NCI-H2196 (cell line): ENCODE results near the gene ACSF3.

Experiments
- DNase-seq: peaks from one replicate; lab custom pipeline; 2025; ENCODE audit not compliant: unreplicated experiment; lab: John Stamatoyannopoulos, UW

The ACSF3 gene

DNA sequence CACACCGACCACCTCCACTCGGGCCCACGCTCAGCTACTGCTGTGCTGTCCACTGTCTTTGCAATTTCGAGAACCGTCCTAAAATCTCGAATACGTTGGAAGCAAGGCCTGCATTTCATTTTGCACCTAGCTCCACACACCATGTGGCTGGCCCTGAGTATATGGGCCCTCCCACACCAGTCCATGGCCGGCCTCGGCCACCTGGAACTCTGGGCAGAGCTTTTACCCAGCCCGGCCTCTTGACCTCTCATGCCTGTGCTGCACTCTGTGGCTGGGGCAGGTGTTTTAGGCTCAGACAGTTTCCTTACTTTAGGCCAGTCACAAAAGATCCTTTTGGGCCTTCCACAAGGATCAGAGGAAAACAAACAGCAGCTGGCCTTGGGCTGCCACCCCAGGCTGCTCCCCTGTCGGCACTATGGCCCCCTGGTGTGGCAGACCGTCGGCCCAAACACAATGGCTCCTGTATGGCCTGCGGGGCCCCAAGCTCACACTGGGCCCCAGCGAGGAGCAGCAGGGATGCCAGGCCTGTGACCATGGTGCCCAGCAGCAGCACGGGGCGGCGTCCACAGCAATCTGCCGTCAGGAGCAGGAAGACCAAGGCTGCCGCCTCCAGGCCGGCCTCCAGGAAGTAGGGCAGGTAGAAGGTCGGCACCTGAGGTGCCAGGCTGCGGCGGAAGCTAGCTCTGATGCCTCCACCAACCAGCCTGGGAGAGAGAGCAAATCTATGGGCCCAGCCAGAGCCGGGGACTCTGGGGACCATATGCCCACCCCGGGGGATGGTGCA, 104.2 kb downstream of the ACSF3 start:
- DNase-seq, result peak; percentile 13

DNA sequence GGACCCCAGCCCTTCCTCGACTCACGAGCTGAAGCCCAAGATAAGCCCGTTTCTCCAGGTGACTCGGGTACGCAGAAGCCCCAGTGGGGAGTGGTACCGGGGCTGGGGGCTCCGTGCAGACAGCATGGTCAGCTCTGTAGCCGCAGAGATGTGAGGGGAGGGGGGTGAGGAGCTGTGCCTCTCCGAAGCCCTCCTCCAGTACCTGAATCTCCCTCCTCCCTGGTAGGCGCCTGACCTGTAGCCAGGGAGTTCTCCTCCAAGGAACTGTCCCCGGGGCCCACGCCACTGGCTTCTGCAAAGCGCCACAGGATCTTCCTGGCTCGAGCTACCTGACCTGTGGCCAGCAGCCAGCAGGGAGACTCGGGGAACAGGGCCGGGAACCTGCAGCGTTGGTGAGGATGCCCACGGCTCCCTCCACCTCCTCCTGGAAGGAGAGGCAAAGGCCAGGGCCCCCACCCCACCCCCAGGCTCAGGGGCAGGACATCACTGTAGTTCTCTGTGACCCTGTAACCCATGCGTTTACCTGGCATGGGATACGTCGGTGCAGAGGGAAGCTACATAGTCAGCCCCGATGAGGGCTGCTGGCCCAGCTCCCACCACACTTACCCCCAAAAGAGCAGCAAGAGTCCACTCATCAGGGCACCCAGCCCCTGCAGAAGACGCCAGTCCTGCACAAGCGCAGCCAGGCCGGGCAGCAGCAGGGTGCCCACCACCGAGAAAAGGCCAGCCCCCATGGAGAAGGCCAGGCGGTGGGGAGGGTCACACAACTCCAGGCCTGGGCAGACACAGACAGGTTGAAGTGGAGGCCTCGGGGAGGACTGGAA, 105.0 kb downstream of the ACSF3 start:
- no peak for DNase-seq

DNA sequence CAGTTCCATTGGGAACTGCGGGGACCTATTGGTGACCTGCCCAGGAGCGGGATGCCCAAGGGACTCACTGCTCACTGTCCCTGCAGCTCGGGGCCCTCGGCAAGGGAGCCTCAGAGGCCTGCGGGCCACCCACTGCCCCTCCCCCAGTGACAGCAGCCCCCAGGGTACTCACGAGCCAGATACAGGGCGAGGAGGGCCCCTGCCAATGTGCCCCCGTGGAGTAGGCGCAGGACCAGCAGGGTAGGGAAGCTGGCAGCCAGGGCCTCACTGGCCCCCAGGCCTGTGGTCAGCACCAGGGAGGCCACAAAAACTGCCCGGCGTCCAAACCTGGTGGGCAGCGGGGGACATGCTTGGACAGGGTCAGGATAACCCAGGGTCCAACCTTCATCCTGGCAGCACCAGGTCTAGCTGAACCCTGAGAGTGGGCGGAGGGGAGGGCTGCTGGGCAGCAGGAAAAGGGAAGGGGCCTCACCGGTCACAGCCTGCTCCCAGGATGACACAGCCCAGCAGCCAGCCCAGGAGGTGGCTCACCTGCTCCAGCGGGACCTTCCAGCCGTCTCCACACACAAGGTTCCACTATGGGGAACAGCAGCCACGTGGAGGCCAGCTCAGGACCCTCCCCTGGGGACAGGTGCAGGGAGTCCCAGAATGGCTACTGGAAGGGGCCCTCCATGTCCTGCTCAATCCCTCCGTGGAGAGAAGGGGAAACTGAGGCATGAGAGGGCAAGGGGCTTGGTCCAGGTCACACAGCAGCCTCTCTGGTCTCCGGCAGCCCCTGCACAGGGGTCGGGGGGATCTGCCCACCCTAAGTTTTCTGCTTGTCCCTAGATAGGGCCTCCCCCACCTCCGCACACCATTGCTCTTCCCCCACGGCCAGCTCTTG, 105.8 kb downstream of the ACSF3 start:
- no peak for DNase-seq

DNA sequence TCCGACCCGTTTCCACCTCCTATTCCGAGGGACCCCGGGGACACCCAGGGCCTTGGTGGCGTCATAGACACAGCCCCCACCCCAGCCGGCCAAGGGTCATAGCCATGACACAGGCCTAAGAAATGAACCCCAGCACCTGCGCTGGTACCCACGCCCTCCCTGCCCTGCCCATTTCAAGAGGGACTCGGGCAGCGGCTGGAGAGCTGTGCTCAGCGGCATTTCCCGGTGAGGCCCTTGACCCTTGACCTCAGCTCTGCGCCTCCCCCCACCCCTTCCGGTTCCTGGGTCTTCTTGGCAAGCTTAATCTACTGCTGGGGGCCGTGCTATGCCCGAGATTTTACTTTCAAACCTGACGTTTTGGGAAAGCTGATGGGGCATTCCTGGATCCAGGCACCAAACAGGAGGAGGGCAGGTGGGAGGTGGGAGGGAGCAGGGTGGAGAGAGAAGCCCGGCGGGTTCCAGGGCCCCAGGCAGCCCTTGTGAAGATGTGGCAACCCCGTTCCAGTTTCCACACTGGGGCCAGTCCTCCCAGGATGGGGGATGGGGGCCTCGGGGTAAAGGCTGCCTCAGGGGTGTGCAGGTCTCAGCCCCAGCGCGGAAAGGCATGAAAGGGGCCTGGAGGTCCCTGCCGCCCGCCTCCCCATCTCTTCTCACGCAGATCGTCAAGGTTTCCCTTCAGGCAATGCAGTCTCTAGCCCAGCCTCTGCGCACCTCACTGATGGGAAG, 106.6 kb downstream of the ACSF3 start, which contains the start of gene SLC22A31:
TSS of gene SLC22A31 (minus strand) at position 414 of the 726 bp plus-strand sequence. CDS start at position 378, 36 bp downstream.
- no peak for DNase-seq

DNA sequence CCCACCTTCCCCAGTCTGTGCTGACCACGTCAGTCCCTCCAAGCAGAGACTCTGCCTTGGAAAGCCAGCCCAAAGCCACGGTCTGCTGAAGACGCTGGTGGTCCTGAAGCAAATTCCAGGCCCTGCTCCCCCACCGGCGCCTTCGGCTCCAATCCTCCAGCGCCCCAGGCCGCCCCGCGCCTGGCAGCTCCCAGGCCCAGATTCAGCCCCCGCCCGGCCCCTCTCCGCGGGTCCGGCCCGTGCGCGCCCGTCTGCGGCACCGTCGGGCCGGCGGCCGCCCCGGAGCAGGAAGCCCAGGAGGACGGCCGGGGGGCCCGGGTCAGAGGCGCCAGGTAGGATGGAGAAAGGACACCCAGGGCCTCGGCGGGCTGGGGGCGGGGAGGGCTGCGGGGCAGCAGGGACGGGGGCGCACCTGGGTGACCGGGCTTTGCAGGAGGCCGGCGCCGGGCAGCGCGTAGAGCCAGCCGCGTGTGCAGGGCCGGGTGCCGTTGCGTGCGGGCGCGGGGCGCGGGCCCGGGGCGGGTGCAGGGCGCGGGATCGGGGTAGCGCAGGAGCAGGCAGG, 107.3 kb downstream of the ACSF3 start:
- no peak for DNase-seq

DNA sequence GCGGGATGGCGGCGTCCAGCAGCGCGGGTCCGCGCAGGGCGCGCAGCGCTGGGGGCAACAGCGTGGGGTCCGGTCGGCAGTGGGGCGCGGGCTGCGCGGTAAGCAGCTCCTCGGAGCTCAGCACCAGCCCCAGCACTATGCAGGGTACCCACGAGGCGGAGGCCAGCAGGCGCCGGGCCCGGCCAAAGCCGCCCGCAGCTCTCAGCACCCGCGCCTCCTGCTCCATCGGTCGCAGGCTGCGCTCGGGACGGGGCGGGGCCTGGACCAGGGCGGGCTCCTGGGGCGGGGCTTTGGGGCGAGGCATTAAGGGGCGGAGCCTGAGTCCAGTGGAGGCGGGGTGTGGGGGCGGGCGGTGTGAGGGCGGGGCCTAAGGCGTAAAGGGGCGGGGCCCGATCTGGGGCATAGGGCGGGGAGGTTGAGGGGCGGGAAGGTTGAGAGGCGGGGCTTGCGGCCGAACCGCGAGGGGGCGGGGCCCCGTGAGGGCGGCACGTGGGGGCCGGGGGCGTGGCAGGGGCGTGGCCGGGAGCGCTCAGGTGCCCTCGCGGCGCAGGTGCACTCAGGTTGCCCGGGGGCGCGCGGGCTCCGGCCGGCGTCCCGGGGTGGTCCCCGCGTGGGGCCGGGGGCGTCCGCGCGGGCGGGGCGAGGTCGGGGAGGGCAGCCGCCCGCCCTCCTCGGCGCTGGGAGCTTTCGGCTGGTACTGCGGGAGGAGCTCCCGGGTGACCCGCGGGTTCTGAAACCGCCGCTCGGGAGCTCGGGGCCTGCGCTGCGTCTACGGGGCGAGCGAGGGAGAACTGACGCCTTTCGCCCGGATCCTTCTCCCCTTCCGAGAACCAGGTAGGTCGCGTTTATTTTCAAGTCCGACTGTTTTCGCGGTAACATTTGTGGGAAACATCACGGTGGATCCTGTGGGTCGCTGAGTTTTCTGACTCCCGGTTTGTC, 108.1 kb downstream of the ACSF3 start:
- peak; percentile 74 for DNase-seq

DNA sequence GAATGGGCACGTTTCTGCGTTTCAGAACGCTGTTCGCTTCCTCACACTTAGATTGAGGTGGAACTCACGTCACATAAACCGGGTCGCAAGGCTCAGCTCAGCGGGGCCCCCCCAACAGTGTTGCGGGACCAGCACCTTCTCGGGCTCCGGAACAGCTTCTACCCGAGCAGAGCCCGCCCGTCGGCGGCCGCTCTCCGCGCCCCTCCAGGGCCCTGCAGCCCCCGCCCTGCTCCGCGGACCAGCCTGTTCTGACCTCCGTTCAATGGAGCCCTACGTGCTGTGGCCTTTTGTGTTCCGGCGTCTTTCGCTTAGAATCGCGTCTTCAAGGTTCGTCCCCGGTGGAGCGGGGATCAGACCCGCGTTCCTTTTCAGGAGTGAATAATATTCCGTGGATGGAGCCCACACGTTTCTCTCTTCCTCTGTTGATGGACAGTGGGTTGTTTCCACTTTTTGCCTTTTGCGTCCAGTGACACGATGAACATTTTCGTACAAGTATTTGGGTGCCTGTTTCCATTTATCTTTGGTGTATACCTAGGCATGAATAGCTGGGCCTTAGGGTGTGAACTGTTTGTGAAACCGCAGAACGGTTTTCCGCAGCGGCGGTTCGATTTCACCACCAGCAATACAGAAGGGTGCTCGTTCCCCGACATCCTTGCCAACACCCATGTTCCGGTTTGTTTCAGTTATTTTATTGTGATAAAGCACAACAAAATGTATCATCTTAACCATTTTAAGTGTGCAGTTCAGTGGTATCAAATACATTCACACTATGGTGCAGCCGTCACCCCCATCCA, 109.0 kb downstream of the ACSF3 start:
- no peak for DNase-seq
